PFSK-1 (cell line): ENCODE results near the gene EXOC6.

Experiments used
- POLR2AphosphoS5 ChIP-seq: IDR thresholded peaks from 2 replicates; pipeline ENCODE4 v1.6.1; 2012; ENCODE audit warnings: low read depth, mild to moderate bottlenecking, control low read depth, low read length, moderate library complexity
- SIN3A ChIP-seq: IDR thresholded peaks from 2 replicates; pipeline ENCODE4 v1.6.1; 2012; ENCODE audit warnings: mild to moderate bottlenecking, low read length, moderate library complexity, borderline replicate concordance; ENCODE audit not compliant: insufficient read depth

- TF ChIP-seq POLR2AphosphoS5 (no peak), SIN3A (no peak)
Measured at GRCh38 chr10:92886334-92886961, 38.1 kb downstream of the EXOC6 start.
